ENCODE data around the gene NBEAL2. TPM values are rescaled to one million over a fixed set of nuclear protein-coding genes. Genes with fewer than 3 reads are reported as not detected.

The NBEAL2 gene
- total and polyA plus RNA-seq, 3 donors from 2014 or later: 16.2 to 44.8 (median 40.2) TPM

DNA sequence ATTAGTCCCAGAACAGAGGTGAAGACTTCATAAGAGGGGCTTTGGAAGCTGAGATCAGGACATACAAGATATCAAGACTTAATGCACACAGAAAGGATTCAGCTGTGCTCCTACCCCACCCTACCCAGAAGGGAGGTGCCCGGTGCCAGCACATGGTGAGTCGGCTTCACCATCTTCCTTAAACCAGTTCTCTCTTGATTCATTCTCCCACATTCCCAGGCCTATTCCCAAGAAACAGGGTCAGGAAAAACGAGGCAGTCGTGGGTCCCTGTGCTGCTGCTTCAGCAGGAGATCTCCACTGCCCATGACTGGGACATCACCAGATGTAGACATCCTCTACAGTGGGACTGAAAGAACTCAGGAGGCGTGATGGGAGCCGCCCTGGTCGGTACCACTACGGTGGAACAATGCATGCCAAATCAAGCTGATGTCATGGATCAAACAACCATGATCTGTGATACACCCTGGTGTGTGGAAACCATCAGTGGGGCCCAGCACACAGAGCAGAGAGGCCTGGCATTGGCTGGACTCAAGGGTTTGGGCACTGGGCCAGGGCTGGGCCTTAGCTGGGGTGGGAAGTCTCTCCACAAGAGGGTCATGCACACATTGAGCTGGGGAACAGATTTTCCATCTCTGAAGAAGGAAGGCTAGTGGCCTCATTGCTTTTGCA, 44.8 kb upstream of the NBEAL2 start:
- intact Hi-C loops (cut with DNase I; ENCODE audit: low total_unique reads): no loop called here
- no peaks in the 10 kb centered on the region for H3K9me3 ChIP-seq
- peak overlapping the region in 1 of 2 donors; percentile 51 for H3K27ac ChIP-seq
- 80 to 90% methylated on average over 8 of the region's 8 CpGs for WGBS, 2 donors
- H3K4me1 ChIP-seq: peaks cover 44% of the 10 kb centered on the region
- H3K4me3 ChIP-seq: no peak overlapping the region
- TF ChIP-seq, protein P1, sequence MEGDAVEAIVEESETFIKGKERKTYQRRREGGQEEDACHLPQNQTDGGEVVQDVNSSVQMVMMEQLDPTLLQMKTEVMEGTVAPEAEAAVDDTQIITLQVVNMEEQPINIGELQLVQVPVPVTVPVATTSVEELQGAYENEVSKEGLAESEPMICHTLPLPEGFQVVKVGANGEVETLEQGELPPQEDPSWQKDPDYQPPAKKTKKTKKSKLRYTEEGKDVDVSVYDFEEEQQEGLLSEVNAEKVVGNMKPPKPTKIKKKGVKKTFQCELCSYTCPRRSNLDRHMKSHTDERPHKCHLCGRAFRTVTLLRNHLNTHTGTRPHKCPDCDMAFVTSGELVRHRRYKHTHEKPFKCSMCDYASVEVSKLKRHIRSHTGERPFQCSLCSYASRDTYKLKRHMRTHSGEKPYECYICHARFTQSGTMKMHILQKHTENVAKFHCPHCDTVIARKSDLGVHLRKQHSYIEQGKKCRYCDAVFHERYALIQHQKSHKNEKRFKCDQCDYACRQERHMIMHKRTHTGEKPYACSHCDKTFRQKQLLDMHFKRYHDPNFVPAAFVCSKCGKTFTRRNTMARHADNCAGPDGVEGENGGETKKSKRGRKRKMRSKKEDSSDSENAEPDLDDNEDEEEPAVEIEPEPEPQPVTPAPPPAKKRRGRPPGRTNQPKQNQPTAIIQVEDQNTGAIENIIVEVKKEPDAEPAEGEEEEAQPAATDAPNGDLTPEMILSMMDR (IDR thresholded peaks at IDR 0.05): no peak
- TF ChIP-seq POLR2A (IDR thresholded peaks at IDR 0.05): no peak
- no peaks in the 10 kb centered on the region for H3K27me3 ChIP-seq
- H3K36me3 ChIP-seq (ENCODE audit: low read depth, missing control alignments): no peaks in the 10 kb centered on the region
- DNase-seq: no peak

DNA sequence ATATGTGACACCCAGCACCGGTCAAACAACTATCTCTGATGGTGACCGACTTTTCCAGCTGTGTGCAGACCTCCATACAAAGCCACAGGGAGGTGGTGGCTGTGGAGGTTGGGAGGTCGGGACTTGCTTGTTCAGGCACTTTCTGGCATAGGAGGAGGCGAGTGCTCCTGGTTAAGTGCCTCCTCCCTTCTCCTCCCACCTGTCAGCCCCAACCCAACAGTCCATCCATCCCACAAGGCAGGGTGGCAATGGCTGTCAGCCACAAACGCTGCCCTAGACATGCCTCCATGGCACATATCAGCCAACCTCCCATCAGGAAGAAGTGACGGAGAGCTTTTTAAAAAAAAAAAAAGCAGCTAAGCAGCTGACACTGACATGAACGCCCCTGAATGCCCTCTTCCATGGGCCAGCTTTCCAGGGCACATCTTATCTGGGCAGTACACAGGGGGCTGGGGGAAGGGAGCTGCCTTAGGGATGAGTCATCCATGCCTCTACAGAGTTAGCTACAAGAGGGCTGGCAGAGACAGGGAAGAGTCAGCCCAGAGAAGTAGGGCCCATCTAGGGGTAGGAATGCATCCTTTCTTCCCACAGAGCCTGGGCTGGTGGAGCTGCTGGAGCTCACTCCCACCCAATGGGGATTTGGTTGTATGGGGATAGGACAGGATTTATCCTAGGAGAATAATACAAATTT, 44.2 kb upstream of the NBEAL2 start:
- intact Hi-C loops (cut with DNase I; ENCODE audit: low total_unique reads): no loop called here
- no peaks in the 10 kb centered on the region for H3K27me3 ChIP-seq
- TF ChIP-seq, protein P1 (IDR thresholded peaks at IDR 0.05): no peak
- TF ChIP-seq POLR2A (IDR thresholded peaks at IDR 0.05): no peak
- peaks cover 44% of the 10 kb centered on the region for H3K4me1 ChIP-seq
- no peaks in the 10 kb centered on the region for H3K9me3 ChIP-seq
- no peak overlapping the region for H3K4me3 ChIP-seq
- H3K27ac ChIP-seq: peak overlapping the region; percentile 14 to 36
- DNase-seq: peak; percentile 95
- WGBS, 2 donors: 64 to 66% methylated on average over 6 to 7 of the region's 7 CpGs
- no peaks in the 10 kb centered on the region for H3K36me3 ChIP-seq (ENCODE audit: low read depth, missing control alignments)

DNA sequence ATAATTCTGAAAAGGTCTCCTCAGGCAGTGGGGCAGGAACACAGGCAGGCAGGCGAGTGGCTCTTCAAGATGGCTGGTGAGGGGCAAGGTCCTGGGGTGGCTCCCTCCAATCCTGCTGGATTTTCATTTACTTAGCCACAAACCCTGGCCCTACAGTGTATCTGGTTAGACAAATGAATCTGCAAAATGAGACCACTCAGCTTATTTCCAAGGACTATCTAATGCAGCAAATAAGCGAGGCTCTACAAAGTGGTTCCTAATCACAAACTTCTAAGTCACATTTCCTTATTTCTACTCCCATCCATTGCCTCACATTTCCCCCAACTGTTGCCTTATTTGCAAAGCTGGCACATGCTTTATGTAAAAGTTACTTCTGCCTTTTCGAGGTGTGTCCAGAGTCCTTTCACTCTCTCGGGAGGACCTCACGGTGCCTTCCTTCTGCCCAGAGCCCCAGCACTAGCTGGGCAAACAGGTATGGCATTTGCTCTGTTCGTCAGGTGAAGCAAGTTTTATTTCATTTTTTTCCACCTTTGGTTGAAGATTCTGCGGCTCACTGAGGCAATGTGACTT, 43.4 kb upstream of the NBEAL2 start:
- Histone ChIP-seq H3K4me1 (peaks cover 39% of the 10 kb centered on the region), H3K27me3 (no peaks in the 10 kb centered on the region), H3K36me3 (ENCODE audit: low read depth, missing control alignments) (no peaks in the 10 kb centered on the region), H3K4me3 (no peak overlapping the region), H3K9me3 (no peaks in the 10 kb centered on the region), H3K27ac (peak overlapping the region in 1 of 2 donors; percentile 36)
- TF ChIP-seq, protein P1 (IDR thresholded peaks at IDR 0.05): no peak
- TF ChIP-seq POLR2A (IDR thresholded peaks at IDR 0.05): no peak
- no peak for DNase-seq
- intact Hi-C loops (cut with DNase I; ENCODE audit: low total_unique reads): no loop called here
- WGBS, 2 donors: 87% methylated on average over 7 of the region's 7 CpGs

DNA sequence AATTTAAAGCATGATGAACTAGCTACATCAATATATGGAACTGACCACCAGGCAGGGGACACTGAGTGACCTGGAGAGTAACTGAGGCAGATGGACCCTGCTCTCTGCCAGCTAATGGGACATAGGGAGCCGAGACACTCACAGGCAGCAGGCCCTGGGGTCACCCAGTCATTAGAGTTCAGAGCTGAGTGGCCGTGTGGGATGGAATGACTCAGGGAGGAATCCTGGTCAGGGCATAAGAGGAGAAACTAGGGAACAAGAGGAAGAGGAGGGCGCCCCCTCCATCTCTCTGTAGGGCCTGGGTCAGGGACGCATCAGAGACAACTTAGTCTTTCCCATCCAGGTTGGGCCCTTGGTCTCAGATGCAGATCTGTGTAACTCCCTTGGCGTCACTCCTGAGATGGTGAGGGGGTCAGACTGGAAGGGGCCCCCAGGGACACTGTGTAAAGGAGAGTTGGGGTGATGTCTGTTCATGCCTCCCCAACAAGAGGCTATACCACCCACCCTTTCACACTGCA, 42.7 kb upstream of the NBEAL2 start:
- DNase-seq: no peak
- H3K27ac ChIP-seq: no peak overlapping the region
- 76 to 87% methylated on average over 4 to 5 of the region's 5 CpGs for WGBS, 2 donors
- H3K27me3 ChIP-seq: no peaks in the 10 kb centered on the region
- no peaks in the 10 kb centered on the region for H3K9me3 ChIP-seq
- intact Hi-C loops (cut with DNase I; ENCODE audit: low total_unique reads): no loop called here
- no peak overlapping the region for H3K4me3 ChIP-seq
- TF ChIP-seq, protein P1 (IDR thresholded peaks at IDR 0.05): no peak
- no peak for TF ChIP-seq POLR2A (IDR thresholded peaks at IDR 0.05)
- H3K4me1 ChIP-seq: peaks cover 32% of the 10 kb centered on the region
- H3K36me3 ChIP-seq (ENCODE audit: low read depth, missing control alignments): no peaks in the 10 kb centered on the region

Data from testis (tissue), 3 donors.